ENCODE results near the gene SLC9A9.

The SLC9A9 gene

DNA sequence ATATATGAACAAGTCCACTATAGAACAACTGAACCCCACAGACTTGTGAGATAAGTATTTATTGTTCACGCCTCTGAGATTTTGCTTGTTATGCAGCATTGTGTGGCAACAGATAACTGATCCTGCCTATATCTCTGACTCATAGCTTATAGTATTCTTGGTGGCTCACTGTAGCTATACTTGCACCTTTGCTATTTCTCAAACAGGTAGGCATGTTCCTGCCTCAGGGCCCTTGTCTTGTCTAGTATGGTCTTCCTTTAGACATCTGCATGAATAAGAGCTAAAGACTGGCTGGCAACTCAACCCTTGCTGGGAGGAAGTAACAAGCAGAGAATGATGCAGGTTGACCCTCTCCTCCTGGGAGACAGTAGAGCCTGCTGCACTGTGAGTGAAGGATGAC is 472.6 kb downstream of the SLC9A9 start:
- Histone ChIP-seq H2AFZ (ENCODE audit: low read length) (no peak overlapping the region), H3K79me2 (ENCODE audit: low read length) (no peaks in the 10 kb centered on the region), H3K4me2 (ENCODE audit: low read depth, low read length) (no peak overlapping the region), H3K9me2 (replicated peaks; ENCODE audit: insufficient read depth, low read length) (no peaks in the 10 kb centered on the region), H3K36me3 (replicated peaks; ENCODE audit: insufficient read depth, low read length) (no peaks in the 10 kb centered on the region), H3K4me1 (ENCODE audit: low read length) (no peaks in the 10 kb centered on the region), H3F3A (ENCODE audit: insufficient read depth, low read length) (no peaks in the 10 kb centered on the region), H3K9me3 (replicated peaks; ENCODE audit: insufficient read depth, low read length) (no peaks in the 10 kb centered on the region), H3K4me3 (ENCODE audit: low read length) (no peak overlapping the region), H3K9ac (ENCODE audit: low read length) (no peak overlapping the region), H3K27me3 (replicated peaks; ENCODE audit: insufficient read depth, low read length) (no peaks in the 10 kb centered on the region), H4K20me1 (ENCODE audit: insufficient read depth, low read length) (no peaks in the 10 kb centered on the region), H3K27ac (ENCODE audit: low read length) (no peak overlapping the region)
- TF ChIP-seq EZH2phosphoT487 (IDR thresholded peaks at IDR 0.05; ENCODE audit: low read length) (no peak), EZH2 (optimal IDR thresholded peaks at IDR 0.05; ENCODE audit: low read depth, low read length) (no peak)
- TF ChIP-seq, protein P1, sequence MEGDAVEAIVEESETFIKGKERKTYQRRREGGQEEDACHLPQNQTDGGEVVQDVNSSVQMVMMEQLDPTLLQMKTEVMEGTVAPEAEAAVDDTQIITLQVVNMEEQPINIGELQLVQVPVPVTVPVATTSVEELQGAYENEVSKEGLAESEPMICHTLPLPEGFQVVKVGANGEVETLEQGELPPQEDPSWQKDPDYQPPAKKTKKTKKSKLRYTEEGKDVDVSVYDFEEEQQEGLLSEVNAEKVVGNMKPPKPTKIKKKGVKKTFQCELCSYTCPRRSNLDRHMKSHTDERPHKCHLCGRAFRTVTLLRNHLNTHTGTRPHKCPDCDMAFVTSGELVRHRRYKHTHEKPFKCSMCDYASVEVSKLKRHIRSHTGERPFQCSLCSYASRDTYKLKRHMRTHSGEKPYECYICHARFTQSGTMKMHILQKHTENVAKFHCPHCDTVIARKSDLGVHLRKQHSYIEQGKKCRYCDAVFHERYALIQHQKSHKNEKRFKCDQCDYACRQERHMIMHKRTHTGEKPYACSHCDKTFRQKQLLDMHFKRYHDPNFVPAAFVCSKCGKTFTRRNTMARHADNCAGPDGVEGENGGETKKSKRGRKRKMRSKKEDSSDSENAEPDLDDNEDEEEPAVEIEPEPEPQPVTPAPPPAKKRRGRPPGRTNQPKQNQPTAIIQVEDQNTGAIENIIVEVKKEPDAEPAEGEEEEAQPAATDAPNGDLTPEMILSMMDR (IDR thresholded peaks at IDR 0.05; ENCODE audit: low read length): no peak
- DNase-seq: no peak

DNA sequence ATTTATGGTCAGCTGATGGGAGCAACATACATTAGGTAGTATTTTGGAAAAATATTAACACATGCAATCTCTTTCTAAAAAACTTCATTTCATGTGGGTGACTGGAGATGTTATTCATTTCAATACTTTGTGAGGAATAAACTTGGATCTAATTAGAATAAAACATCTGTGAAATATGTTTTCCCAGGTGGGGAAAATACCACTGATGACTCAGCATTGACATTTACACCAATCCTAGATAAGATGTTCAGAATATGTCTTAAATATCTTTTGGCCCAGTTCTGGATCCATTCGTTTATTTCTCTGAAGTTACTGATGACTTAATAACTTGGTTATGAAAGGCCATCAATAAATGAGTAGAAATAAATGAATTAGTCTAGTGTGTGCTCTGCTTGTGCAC is 481.1 kb downstream of the SLC9A9 start:
- Histone ChIP-seq H3K9ac (ENCODE audit: low read length) (no peak overlapping the region), H3K79me2 (ENCODE audit: low read length) (no peaks in the 10 kb centered on the region), H3K36me3 (replicated peaks; ENCODE audit: insufficient read depth, low read length) (no peaks in the 10 kb centered on the region), H2AFZ (ENCODE audit: low read length) (no peak overlapping the region), H3K4me1 (ENCODE audit: low read length) (no peaks in the 10 kb centered on the region), H3K9me3 (replicated peaks; ENCODE audit: insufficient read depth, low read length) (no peaks in the 10 kb centered on the region), H3K4me3 (ENCODE audit: low read length) (no peak overlapping the region), H3K9me2 (replicated peaks; ENCODE audit: insufficient read depth, low read length) (no peaks in the 10 kb centered on the region), H3K4me2 (ENCODE audit: low read depth, low read length) (no peak overlapping the region), H3K27me3 (replicated peaks; ENCODE audit: insufficient read depth, low read length) (no peaks in the 10 kb centered on the region), H4K20me1 (ENCODE audit: insufficient read depth, low read length) (no peaks in the 10 kb centered on the region), H3F3A (ENCODE audit: insufficient read depth, low read length) (no peaks in the 10 kb centered on the region), H3K27ac (ENCODE audit: low read length) (no peak overlapping the region)
- TF ChIP-seq, protein P1 (IDR thresholded peaks at IDR 0.05; ENCODE audit: low read length): no peak
- TF ChIP-seq EZH2phosphoT487 (IDR thresholded peaks at IDR 0.05; ENCODE audit: low read length) (no peak), EZH2 (optimal IDR thresholded peaks at IDR 0.05; ENCODE audit: low read depth, low read length) (no peak)
- DNase-seq: no peak

DNA sequence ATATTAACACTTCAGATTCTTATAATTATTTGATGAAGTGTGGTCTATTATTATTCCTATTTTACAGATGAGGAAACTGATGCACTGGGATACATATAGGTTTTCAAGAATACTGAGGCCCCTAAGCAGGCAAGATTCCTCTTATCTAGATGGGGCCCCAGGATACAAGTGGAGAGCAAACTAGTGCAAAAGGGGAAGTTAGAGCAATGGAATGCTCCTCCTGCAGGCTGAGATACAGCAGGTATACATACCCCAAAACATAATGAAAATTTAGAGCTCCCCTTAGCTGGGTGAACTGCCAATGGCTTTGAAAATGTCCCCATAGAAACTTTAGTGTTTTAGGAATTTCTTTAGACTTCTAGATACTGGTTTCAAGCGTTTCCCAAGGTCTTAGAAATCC is 481.6 kb downstream of the SLC9A9 start:
- H3K27me3 ChIP-seq (replicated peaks; ENCODE audit: insufficient read depth, low read length): no peaks in the 10 kb centered on the region
- no peak for DNase-seq
- H3F3A ChIP-seq (ENCODE audit: insufficient read depth, low read length): no peaks in the 10 kb centered on the region
- no peak overlapping the region for H3K9ac ChIP-seq (ENCODE audit: low read length)
- H3K79me2 ChIP-seq (ENCODE audit: low read length): no peaks in the 10 kb centered on the region
- no peaks in the 10 kb centered on the region for H3K9me2 ChIP-seq (replicated peaks; ENCODE audit: insufficient read depth, low read length)
- H3K4me1 ChIP-seq (ENCODE audit: low read length): no peaks in the 10 kb centered on the region
- no peak overlapping the region for H3K4me2 ChIP-seq (ENCODE audit: low read depth, low read length)
- H3K4me3 ChIP-seq (ENCODE audit: low read length): no peak overlapping the region
- no peak overlapping the region for H2AFZ ChIP-seq (ENCODE audit: low read length)
- no peaks in the 10 kb centered on the region for H3K36me3 ChIP-seq (replicated peaks; ENCODE audit: insufficient read depth, low read length)
- H3K27ac ChIP-seq (ENCODE audit: low read length): no peak overlapping the region
- TF ChIP-seq EZH2phosphoT487 (IDR thresholded peaks at IDR 0.05; ENCODE audit: low read length) (no peak), EZH2 (optimal IDR thresholded peaks at IDR 0.05; ENCODE audit: low read depth, low read length) (no peak)
- TF ChIP-seq, protein P1 (IDR thresholded peaks at IDR 0.05; ENCODE audit: low read length): no peak
- H4K20me1 ChIP-seq (ENCODE audit: insufficient read depth, low read length): no peaks in the 10 kb centered on the region
- H3K9me3 ChIP-seq (replicated peaks; ENCODE audit: insufficient read depth, low read length): no peaks in the 10 kb centered on the region
